Superior temporal gyrus (tissue), 1 donor: ENCODE data around the gene MYO16.
A peak's percentile ranks its signal among the peaks of the same experiment; 100 is the strongest.

Experiments used
- DNase-seq: peaks from one replicate; pipeline ENCODE4 v3.0.0-alpha.2; 2016; ENCODE audit errors: extremely low spot score

The MYO16 gene

GRCh38 chr13:108929532-108930206, 300.3 kb downstream of the MYO16 start:
- DNase-seq = no peak

GRCh38 chr13:108932196-108932595, 302.8 kb downstream of the MYO16 start:
- DNase-seq = no peak

DNA sequence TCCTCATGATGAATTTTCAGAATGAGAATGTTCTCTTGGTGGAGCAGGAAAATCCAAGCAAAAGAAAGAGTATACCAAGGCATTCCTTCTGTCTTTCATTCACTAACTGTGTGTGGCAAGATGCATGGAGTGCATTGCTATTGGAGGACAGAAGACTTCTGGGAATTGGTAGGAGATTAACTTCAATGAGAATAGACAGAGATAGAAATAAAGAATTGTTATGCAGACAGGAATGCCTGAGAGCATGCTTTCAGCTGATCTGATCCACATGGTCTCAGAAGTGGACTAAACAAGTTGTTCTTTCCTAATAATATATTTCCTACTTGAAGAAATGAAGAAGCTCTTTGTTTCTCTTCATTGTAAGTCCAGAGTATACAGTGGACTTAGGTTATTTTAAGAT, 303.6 kb downstream of the MYO16 start:
- DNase-seq = no peak

- DNase-seq = no peak
These were observed 308.7 kb downstream of the MYO16 start for GRCh38 chr13:108938155-108938554.

GRCh38 chr13:108940121-108940520, 310.7 kb downstream of the MYO16 start:
- DNase-seq = no peak

DNA sequence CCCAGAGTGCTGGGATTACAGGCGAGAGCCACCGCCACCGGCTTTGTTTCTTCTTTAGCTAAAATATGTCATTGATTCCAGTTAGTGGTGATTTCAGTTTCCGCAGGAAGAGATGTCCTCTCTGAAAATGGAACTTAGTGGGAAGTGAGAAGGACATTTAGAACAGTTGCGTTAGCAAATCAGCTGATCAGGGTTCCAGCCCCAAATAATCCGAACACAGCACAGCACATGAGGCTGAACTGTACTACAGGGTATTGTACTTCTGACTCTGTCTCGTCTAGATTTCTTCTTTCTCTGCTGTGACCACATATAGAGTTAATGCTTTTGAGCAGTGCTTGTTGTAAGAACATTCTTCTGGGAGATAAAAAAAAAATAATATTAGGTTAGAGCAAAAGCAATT, 314.4 kb downstream of the MYO16 start:
- DNase-seq = no peak

DNA sequence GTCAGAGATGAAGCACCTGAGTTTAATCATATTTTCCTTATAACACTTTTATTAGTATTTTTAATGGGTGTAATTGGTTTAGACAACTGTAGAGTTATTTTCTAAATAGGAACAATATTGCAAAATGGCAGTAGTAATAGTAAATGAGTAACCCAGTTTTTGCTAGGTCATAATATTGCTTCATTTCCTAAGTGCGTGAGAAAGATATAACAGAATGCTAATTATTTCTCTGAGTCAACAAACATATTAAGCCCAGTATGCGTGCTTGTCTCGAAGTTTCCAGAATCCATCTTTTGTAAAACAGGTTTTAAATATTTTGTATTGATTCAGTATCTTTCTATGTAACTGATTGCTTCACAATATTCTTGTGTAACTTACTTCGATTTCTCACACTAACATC, 315.3 kb downstream of the MYO16 start:
- DNase-seq = no peak

- no peak for DNase-seq
These were observed 318.2 kb downstream of the MYO16 start for GRCh38 chr13:108947551-108948030.

DNA sequence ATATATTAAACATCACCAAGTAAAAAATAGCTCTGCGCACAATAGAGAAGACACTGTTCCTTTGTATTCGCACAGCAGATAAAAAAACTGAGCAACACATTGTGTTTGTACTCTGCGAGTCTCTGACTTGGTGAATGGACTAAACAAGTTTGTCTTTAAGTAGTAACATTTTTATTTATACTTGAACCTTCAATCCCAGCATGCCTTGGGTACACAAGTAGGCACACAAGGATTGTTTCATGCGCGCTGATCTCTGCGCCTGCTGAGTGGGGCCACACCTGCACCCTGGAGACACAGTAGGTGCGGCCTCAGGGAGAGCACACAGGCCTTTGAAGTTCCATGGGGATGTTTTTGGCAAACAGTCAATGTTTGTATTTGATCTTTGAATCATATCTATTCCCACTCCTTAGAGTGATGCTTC, 318.9 kb downstream of the MYO16 start:
- no peak for DNase-seq

- no peak for DNase-seq
These were observed 321.1 kb downstream of the MYO16 start for GRCh38 chr13:108950333-108951010.

DNA sequence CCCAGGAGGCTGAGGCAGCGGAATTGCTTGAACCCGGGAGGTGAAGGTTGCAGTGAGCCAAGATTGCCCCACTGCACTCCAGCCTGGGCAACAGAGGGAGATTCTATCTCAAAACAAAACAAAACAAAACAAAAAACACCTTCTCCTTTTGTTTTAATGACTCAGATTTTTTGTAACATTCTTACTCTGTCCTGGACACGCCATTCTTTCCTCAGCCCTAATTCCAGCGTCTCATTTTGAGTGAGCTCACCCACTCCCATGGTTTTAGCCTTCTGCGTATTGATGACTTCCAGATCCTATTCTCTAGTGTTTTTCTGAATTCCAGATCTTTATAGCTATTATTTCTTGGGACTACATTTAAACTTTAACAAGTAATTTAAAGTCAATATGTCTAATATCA, 326.3 kb downstream of the MYO16 start:
- DNase-seq = no peak

DNA sequence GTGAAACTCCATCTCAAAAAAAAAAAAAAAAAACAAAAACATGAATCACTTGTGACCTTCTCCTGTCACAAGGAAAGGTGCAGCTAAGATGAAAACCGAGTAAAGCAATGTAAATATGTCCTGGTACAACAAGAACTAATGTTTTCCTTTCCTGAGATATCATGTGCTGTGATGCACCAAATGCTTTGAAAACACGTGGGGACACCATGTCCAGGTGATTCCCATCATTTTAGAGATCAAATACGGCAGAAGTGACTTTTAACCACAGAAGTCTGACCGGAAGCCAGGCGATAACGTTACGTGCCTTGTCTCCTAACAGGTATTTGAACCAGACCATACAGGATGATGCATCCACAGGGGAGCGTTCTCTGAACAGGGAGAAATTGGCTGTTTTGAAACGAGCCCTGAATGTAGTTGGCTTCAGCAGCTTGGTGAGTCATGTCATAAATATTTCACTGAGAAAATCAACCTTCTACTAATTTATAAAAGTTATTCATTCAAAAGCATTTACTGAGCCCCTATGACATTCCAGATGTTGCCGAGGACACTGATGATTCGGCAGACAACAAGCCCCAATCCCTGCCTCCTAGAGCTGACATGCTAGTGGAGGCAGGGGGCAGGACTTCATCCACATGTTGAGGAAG, 328.1 kb downstream of the MYO16 start:
- DNase-seq = no peak

GRCh38 chr13:108958013-108958376, 328.6 kb downstream of the MYO16 start:
- no peak for DNase-seq

DNA sequence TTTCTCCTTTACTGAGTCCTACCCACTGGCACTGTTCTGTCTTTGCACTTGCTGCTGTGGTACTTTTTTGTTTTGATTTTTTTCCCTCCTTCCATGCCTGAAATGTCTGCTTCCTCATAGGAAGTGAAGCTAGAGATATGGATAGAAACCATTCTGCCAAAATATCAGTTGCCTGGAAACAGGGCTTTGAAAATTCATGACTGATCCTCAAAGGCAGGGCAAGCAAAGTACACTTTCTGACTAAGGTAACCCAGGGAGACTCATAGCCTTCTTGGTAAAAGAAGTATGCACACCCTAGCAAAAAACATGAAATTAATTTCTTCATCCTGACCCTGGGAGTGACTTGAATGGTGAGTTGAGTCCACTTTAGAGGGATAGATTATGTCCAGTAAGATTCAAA, 329.8 kb downstream of the MYO16 start:
- DNase-seq = no peak

DNA sequence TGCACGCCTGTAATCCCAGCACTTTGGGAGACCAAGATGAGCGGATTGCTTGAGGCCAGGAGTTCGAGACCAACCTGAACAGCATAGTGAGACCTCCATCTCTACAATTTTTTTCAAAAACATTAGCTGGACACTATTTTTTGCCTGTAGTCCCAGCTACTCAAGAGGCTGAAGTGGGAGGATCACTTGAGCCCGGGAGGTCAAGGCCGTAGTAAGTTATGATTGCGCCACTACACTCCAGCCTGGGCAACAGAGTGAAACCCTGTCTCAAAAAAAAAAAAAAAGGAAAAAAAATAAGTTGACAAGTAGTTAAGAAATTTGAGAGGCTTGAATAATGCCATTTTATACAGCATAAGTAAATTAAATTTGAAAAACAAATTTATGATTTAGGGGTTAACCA, 330.6 kb downstream of the MYO16 start:
- DNase-seq = no peak

DNA sequence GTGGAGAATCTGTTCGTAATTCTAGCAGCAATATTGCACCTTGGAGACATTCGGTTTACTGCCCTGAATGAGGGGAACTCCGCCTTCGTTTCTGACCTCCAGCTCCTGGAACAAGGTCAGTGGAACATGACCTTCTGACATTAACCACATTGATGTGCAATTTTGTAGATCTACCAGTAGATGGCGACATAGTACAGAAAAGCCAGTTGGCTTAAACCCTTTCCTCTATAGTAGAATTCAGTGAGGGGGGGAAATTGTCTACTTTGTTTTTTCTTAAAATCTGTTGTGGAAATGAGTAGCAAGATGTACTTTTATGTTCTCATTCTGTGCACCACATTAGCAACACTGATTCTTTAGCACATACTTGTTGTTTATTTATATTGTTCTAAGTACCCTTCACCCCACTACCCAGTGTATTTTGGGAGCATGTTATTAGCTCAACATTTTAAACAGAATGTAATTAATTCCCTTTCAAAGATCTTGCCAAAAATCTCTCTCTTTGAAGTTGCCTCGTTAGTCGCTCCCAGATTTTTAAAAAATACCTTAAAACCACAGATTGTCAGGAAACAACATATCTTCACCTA, 332.2 kb downstream of the MYO16 start:
- DNase-seq = peak; percentile 90

DNA sequence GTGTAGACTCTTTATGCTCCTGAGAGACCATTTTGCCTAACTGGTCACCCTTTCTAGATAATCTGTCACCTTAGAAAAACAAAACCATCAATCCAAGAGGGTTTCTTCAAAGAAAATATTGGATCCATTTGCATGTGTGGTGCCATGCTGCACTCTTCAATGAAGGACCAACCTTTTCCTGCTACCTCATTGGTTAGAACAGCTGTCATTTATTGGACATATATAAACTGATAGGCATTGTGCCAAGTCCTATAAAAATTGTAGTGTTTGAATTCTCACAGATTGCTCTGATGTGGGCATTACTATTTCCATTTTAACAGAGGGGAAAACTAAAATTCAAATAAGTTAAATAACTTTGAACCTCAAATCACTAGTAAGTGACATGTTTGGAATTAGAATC, 333.2 kb downstream of the MYO16 start:
- DNase-seq = no peak

- no peak for DNase-seq
These were observed 333.9 kb downstream of the MYO16 start for GRCh38 chr13:108963276-108963810.

DNA sequence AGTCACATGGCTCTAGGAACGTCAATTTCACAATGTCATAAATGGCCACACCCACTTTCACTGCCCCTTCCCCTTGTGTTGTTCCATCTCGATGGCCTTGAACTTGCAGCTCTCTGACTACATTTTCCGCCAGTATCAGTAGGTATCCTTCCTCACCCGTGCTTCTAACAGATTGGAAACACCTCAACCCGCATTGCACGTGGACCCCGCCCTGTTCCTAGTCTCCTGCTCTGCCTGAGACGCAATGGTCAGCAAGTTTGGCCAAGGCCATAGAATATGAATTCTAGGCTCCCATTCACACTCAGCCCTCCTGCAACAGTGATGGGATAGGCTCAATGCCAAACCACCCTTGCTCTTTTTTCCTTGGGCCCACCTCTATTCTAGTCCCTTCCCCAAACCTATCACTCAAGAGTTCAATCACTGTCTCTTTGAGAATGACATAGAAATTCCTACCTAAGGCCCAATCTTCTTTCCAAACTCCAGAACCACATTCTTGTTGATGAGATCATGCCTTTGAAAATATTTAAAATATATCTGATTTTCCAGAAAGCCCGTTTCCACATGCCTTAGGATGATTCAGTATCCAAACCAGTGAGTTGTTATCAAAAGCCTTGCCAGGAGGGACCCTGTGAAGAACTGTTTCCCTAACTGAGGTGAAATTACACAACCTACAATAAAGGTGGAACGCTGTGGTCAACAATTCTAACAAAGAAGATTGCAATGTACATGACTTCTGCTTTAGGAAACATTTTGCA, 334.6 kb downstream of the MYO16 start:
- DNase-seq = no peak

DNA sequence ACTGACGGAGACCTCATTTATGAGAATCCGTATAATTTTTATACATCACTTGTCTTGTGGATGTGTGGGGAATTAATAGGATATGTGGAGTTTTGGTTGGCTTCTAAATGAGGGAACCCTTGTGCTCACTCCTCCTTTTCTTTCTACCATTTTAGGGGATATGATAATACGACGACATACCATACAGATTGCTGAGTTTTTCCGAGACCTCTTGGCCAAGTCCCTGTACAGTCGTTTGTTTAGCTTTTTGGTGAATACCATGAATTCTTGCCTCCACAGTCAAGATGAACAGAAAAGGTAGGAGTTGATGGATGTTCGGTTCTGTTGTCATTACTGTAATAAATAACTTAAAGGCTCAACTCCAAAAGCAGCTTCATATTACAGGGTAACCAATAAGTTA, 335.2 kb downstream of the MYO16 start:
- no peak for DNase-seq

DNA sequence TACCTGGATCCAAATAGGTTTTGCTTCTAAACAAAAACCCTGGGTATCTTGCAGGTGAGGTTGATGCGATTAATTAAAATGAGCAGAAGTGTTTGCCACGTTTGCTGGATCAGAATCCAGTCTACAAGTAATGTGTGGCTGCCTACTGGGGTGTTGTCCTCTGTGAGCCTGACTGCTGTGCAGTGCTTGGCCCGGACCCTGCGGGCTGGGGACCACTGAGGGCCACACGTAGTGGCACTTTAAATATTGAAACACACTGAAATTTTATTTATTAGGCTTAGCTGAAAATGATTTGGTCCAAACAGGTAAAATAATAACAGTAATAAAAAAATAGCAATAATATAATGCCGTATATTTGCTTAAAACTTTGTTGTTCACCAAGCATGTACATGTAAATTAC, 338.0 kb downstream of the MYO16 start:
- DNase-seq = no peak

- no peak for DNase-seq
These were observed 339.2 kb downstream of the MYO16 start for GRCh38 chr13:108968566-108968965.
